Neural progenitor cell (in vitro differentiated cells): Measurements from ENCODE around the gene CENPB.

ENCODE experiments used
- EZH2 ChIP-seq: fragments of 200-600 bp; sonication (generic); IDR thresholded peaks from 2 replicates; pipeline ENCODE4 v1.6.1; 2017; ENCODE audit warnings: antibody characterized with exemption, mild to moderate bottlenecking, moderate library complexity
- EZH2phosphoT487 ChIP-seq: fragments of 200-600 bp; sonication (generic); IDR thresholded peaks from 2 replicates; pipeline ENCODE4 v1.6.1; 2017; ENCODE audit warnings: antibody characterized with exemption
- TF ChIP-seq, protein P1 (sequence below): fragments of 200-600 bp; sonication (generic); IDR thresholded peaks from 2 replicates; pipeline ENCODE4 v1.5.1; 2017; ENCODE audit warnings: antibody characterized with exemption, mild to moderate bottlenecking

- TF ChIP-seq, protein P1, sequence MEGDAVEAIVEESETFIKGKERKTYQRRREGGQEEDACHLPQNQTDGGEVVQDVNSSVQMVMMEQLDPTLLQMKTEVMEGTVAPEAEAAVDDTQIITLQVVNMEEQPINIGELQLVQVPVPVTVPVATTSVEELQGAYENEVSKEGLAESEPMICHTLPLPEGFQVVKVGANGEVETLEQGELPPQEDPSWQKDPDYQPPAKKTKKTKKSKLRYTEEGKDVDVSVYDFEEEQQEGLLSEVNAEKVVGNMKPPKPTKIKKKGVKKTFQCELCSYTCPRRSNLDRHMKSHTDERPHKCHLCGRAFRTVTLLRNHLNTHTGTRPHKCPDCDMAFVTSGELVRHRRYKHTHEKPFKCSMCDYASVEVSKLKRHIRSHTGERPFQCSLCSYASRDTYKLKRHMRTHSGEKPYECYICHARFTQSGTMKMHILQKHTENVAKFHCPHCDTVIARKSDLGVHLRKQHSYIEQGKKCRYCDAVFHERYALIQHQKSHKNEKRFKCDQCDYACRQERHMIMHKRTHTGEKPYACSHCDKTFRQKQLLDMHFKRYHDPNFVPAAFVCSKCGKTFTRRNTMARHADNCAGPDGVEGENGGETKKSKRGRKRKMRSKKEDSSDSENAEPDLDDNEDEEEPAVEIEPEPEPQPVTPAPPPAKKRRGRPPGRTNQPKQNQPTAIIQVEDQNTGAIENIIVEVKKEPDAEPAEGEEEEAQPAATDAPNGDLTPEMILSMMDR = peak; percentile 90
- TF ChIP-seq EZH2 (no peak), EZH2phosphoT487 (peak; percentile 59)
Measured at GRCh38 chr20:3749689-3750531, 36.6 kb downstream of the CENPB start.
